B cell (primary cell): ENCODE measurements around the gene ARAP1. TPM values are rescaled to one million over a fixed set of nuclear protein-coding genes. Genes with fewer than 3 reads are reported as not detected.

Experiments
- ATAC-seq: fragments of 200-7000 bp; cut with Tn5 transposase; one replicate; pipeline ENCODE4 v1.10.0; 2021; ENCODE audit warnings: low read depth, mild to moderate bottlenecking, moderate number of reproducible peaks, moderate library complexity
- CTCF ChIA-PET: fragments of 350-600 bp; sonication (Branson Sonifier 250); formaldehyde crosslinking; loops from one replicate; lab custom pipeline; 2021; ENCODE audit warnings: antibody characterized with exemption, inconsistent platforms; lab: Charles Lee
- POLR2A ChIA-PET: fragments of 350-600 bp; sonication (Branson Sonifier 250); formaldehyde crosslinking; loops from one replicate; lab custom pipeline; 2021; ENCODE audit warnings: antibody characterized with exemption; lab: Charles Lee
- DNase-seq: peaks from one replicate; pipeline ENCODE4 v3.0.0; 2013
- H2AFZ ChIP-seq: 2 replicates; pipeline ENCODE4 v1.6.1; 2012; ENCODE audit warnings: mild to moderate bottlenecking, low read depth, low read length; ENCODE audit not compliant: insufficient read depth, poor library complexity, severe bottlenecking
- H3K27ac ChIP-seq, 2 donors: 1 replicate in 1 of 2; 2 replicates in 1 of 2; pipeline ENCODE4 v1.5.1; 2012 to 2013; ENCODE audit warnings: low read length in 2 of 2, mild to moderate bottlenecking in 2 of 2, moderate library complexity in 1 of 2
- H3K27me3 ChIP-seq, 4 experiments: fragments of 200-600 bp in 1 of 4; sonication (generic) in 1 of 4; replicated peaks in 1 of 4; 1 replicate in 2 of 4; 2 replicates in 2 of 4; pipeline versions ENCODE4 v1.6.1 to v1.7.0; 2013 to 2016; ENCODE audit warnings: low read length in 3 of 4, mild to moderate bottlenecking in 2 of 4, mixed read lengths in 1 of 4, moderate library complexity in 1 of 4; ENCODE audit not compliant: insufficient read depth in 4 of 4, control insufficient read depth in 3 of 4; ENCODE audit errors: control extremely low read depth in 1 of 4
- H3K36me3 ChIP-seq, 2 experiments: replicated peaks in 1 of 2; 1 replicate in 1 of 2; 2 replicates in 1 of 2; pipeline versions ENCODE4 v1.6.1 to v1.7.1; 2013; ENCODE audit warnings: low read length in 1 of 2; ENCODE audit not compliant: insufficient read depth in 2 of 2, control insufficient read depth in 1 of 2; ENCODE audit errors: control extremely low read depth in 1 of 2, extremely low read depth in 1 of 2
- H3K4me1 ChIP-seq, 2 donors: fragments of 200-600 bp in 1 of 2; sonication (generic) in 1 of 2; 1 replicate in 1 of 2; 2 replicates in 1 of 2; pipeline versions ENCODE4 v1.5.1 to v1.6.1; 2013 to 2017; ENCODE audit warnings: low read length in 2 of 2; ENCODE audit not compliant: control insufficient read depth in 2 of 2, insufficient read depth in 2 of 2
- H3K4me2 ChIP-seq: replicated peaks from 2 replicates; pipeline ENCODE3; 2012; ENCODE audit warnings: mild to moderate bottlenecking, low read depth, low read length; ENCODE audit not compliant: poor library complexity, severe bottlenecking
- H3K4me3 ChIP-seq, 5 experiments: fragments of 200-600 bp in 1 of 5; sonication (generic) in 1 of 5; 1 replicate in 3 of 5; 2 replicates in 2 of 5; pipeline versions ENCODE4 v1.5.1 to v1.7.0; 2011 to 2016; ENCODE audit warnings: low read length in 4 of 5, mild to moderate bottlenecking in 4 of 5, low read depth in 2 of 5, control low read depth in 1 of 5, moderate library complexity in 1 of 5; ENCODE audit not compliant: insufficient read depth in 1 of 5; ENCODE audit errors: control extremely low read depth in 1 of 5, extremely low read depth in 1 of 5
- H3K79me2 ChIP-seq: fragments of 200-600 bp; sonication (generic); one replicate; pipeline ENCODE4 v1.6.0; 2016; ENCODE audit warnings: low read length; ENCODE audit not compliant: control insufficient read depth, insufficient read depth
- H3K9ac ChIP-seq: fragments of 200-600 bp; sonication (generic); 2 replicates; pipeline ENCODE4 v1.6.1; 2017; ENCODE audit warnings: mild to moderate bottlenecking, low read length, moderate library complexity
- H3K9me3 ChIP-seq, 3 donors: one replicate each; pipeline versions ENCODE4 v1.6.1 to v1.7.1; 2013; ENCODE audit warnings: low read length in 2 of 3; ENCODE audit not compliant: control insufficient read depth in 2 of 3, insufficient read depth in 1 of 3; ENCODE audit errors: control extremely low read depth in 1 of 3
- H4K20me1 ChIP-seq: 2 replicates; pipeline ENCODE4 v1.6.0; 2012; ENCODE audit warnings: mild to moderate bottlenecking, low read length; ENCODE audit not compliant: insufficient read depth, control insufficient read depth, poor library complexity, severe bottlenecking
- H3K27ac Mint-ChIP-seq: one replicate; pipeline ENCODE4 v1.8.0; 2021; ENCODE audit warnings: mixed read lengths
- H3K27me3 Mint-ChIP-seq: one replicate; pipeline ENCODE4 v1.8.0; 2021; ENCODE audit warnings: mixed read lengths
- H3K4me1 Mint-ChIP-seq: one replicate; pipeline ENCODE4 v1.8.0; 2021; ENCODE audit warnings: mixed read lengths
- H3K4me3 Mint-ChIP-seq: one replicate; pipeline ENCODE4 v1.8.0; 2021; ENCODE audit warnings: mixed read lengths
- H3K9me3 Mint-ChIP-seq: one replicate; pipeline ENCODE4 v1.8.0; 2022; ENCODE audit warnings: mixed read lengths; ENCODE audit not compliant: insufficient read depth
- CTCF ChIP-seq: fragments of 200-600 bp; IDR thresholded peaks from one replicate; pipeline ENCODE4 v1.8.0; 2022; ENCODE audit warnings: antibody characterized with exemption, mild to moderate bottlenecking
- EZH2 ChIP-seq: IDR thresholded peaks from 2 replicates; pipeline ENCODE4 v1.6.1; 2012; ENCODE audit warnings: borderline replicate concordance, low read depth, mild to moderate bottlenecking, moderate library complexity, low read length; ENCODE audit not compliant: insufficient read depth, poor library complexity, severe bottlenecking
- WGBS: methylation state at CpG from one replicate; pipeline ENCODE4 v1.1.5; 2013; ENCODE audit warnings: missing lambda C conversion rate; ENCODE audit not compliant: insufficient coverage; 5-methylcytosine and 5-hydroxymethylcytosine counted together
- intact Hi-C: fragments of 100-400 bp; cut with micrococcal nuclease; formaldehyde crosslinking; loops from one replicate; pipeline ENCODE4 v1.10.0; 2022
- polyA plus RNA-seq: library from polyadenylated mRNA; depleted of rRNA; stranded (reverse); fragments of >200 nt; gene quantifications from 2 replicates; pipeline ENCODE4 v1.2.3, GENCODE V29; 2012
- total RNA-seq, 2 donors: library from RNA; stranded (reverse); fragments of 120-200 nt in 1 of 2; gene quantifications; 1 replicate in 1 of 2; 2 replicates in 1 of 2; pipeline versions ENCODE4 v1.2.3 to v1.2.4, GENCODE V29; 2013 to 2022

The ARAP1 gene
- total and polyA plus RNA-seq, 2 donors (not counting 1 experiment from before 2014, with no cell fraction given), result 143 to 242 TPM

DNA sequence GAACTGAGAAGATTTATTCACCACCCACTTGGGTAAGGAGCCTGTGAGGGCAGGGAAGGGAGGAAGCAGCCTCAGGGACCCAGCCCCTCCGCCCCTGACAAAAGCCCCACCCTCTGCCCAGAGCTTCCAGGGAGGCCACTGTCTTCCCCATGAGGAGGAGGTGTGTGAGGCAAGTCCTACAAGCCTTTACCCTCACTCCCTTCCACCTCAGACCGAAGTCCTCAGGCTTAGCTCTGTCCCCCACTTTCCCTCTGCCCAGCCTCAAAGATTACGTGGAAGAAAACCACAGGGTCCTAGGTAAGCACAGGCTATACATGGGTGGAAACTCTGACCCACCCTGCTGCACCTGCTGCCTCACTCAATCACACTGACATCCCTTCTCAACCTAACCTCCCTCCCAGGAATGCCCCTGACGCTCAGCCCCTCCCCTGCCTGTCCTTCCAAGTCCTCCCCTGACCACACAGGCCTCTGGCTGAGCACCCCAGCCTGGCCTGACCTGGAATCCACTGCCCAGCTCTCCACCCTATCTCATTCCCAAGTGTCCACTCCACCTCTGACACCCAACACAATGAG lies 3.6 kb upstream of the ARAP1 start:
- no peak for TF ChIP-seq CTCF
- peaks cover 12% of the 10 kb centered on the region for H4K20me1 ChIP-seq
- H3K79me2 ChIP-seq, result peaks cover 23% of the 10 kb centered on the region
- Mint-ChIP-seq H3K4me3 (no peak overlapping the region), H3K9me3 (no peaks in the 10 kb centered on the region), H3K27me3 (no peaks in the 10 kb centered on the region), H3K27ac (no peak overlapping the region), H3K4me1 (peaks cover 21% of the 10 kb centered on the region)
- no peak overlapping the region for H3K27ac ChIP-seq
- H3K27me3 ChIP-seq, result no peaks in the 10 kb centered on the region
- DNase-seq (no peak), ATAC-seq (no peak)
- intact Hi-C loops, result no loop called here
- H3K4me1 ChIP-seq, result peaks cover 16 to 22% of the 10 kb centered on the region in 2 donors
- H3K4me2 ChIP-seq, result no peak overlapping the region
- WGBS, result 94% methylated on average over 3 of the region's 4 CpGs
- POLR2A ChIA-PET, result interaction anchor here (0.6 to 0.7 kb wide), 2 partner anchors 36 to 61 kb away, joined by 4 to 8 read pairs; no protein-coding TSS in a partner anchor
- no peak overlapping the region for H3K9ac ChIP-seq
- H2AFZ ChIP-seq, result no peak overlapping the region
- H3K4me3 ChIP-seq, result no peak overlapping the region
- no peaks in the 10 kb centered on the region for H3K9me3 ChIP-seq
- H3K36me3 ChIP-seq, result no peaks in the 10 kb centered on the region
- CTCF ChIA-PET, result interaction anchor here (1.3 kb wide), 1 partner anchor 31 kb away, joined by 4 read pairs; no protein-coding TSS in a partner anchor

GRCh38 chr11:72754544-72755155 lies 2.4 kb upstream of the ARAP1 start:
- H3K27me3 Mint-ChIP-seq, result no peaks in the 10 kb centered on the region
- ATAC-seq, result no peak
- no peak for DNase-seq
- CTCF ChIA-PET, result interaction anchor here (1.0 to 1.3 kb wide), 2 partner anchors 16 to 29 kb away, joined by 4 read pairs; no protein-coding TSS in a partner anchor
- H3K27me3 ChIP-seq, result no peaks in the 10 kb centered on the region
- H3K9ac ChIP-seq, result no peak overlapping the region
- intact Hi-C loops, result loop anchor here (5.0 kb wide), 1 partner anchor 532 kb away; the partner anchor contains the start of gene INPPL1
- H3K9me3 Mint-ChIP-seq, result no peaks in the 10 kb centered on the region
- 98% methylated on average over 44 of the region's 48 CpGs for WGBS
- H3K4me1 ChIP-seq, result peaks cover 27 to 34% of the 10 kb centered on the region in 2 donors
- peaks cover 30% of the 10 kb centered on the region for H3K4me1 Mint-ChIP-seq
- H3K4me2 ChIP-seq, result no peak overlapping the region
- TF ChIP-seq EZH2 (no peak), CTCF (no peak)
- H2AFZ ChIP-seq, result no peak overlapping the region
- POLR2A ChIA-PET, result no interaction called here
- no peak overlapping the region for H3K27ac Mint-ChIP-seq
- H4K20me1 ChIP-seq, result peaks cover 24% of the 10 kb centered on the region
- H3K79me2 ChIP-seq, result peaks cover 35% of the 10 kb centered on the region
- H3K9me3 ChIP-seq, result no peaks in the 10 kb centered on the region
- no peak overlapping the region for H3K27ac ChIP-seq
- H3K4me3 Mint-ChIP-seq, result no peak overlapping the region
- H3K4me3 ChIP-seq, result no peak overlapping the region
- peaks cover 0 to 3% of the 10 kb centered on the region in 2 experiments for H3K36me3 ChIP-seq
